WI38 (cell line): ENCODE results near the gene FXYD4.
"Not testable (repeated sequence)": the region's sequence is repeated elsewhere in the genome, so short reads cannot be mapped to it uniquely, and the experiment has no call there.

Experiments
- H3K4me3 ChIP-seq: 2 replicates; pipeline ENCODE4 v1.5.1; 2011; ENCODE audit warnings: low read depth, mild to moderate bottlenecking, control low read depth, low read length
- TF ChIP-seq, protein P1 (sequence below): IDR thresholded peaks from 2 replicates; pipeline ENCODE4 v1.5.1; 2012; ENCODE audit warnings: low read depth, mild to moderate bottlenecking, control low read depth, low read length

Gene FXYD4

DNA sequence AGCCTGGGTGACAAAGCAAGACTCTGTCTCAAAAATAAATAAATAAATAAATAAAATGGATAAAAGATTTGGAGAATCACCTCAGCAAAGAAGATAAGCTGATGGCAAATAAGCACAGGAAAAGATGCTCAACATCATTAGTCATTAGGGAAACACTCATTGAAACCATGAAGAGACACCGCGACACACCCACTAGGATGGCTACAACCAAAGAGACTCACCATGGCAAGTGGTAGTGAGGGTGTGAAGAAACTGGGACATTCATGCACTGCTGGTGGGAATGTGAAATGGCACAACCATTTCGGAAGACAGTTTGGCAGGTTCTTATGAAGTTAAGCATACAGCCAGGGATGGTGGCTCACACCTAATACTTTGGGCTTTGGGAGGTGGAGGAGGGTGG lies 37.8 kb upstream of the FXYD4 start:
- no peak overlapping the region for H3K4me3 ChIP-seq
- TF ChIP-seq, protein P1, sequence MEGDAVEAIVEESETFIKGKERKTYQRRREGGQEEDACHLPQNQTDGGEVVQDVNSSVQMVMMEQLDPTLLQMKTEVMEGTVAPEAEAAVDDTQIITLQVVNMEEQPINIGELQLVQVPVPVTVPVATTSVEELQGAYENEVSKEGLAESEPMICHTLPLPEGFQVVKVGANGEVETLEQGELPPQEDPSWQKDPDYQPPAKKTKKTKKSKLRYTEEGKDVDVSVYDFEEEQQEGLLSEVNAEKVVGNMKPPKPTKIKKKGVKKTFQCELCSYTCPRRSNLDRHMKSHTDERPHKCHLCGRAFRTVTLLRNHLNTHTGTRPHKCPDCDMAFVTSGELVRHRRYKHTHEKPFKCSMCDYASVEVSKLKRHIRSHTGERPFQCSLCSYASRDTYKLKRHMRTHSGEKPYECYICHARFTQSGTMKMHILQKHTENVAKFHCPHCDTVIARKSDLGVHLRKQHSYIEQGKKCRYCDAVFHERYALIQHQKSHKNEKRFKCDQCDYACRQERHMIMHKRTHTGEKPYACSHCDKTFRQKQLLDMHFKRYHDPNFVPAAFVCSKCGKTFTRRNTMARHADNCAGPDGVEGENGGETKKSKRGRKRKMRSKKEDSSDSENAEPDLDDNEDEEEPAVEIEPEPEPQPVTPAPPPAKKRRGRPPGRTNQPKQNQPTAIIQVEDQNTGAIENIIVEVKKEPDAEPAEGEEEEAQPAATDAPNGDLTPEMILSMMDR = no peak

DNA sequence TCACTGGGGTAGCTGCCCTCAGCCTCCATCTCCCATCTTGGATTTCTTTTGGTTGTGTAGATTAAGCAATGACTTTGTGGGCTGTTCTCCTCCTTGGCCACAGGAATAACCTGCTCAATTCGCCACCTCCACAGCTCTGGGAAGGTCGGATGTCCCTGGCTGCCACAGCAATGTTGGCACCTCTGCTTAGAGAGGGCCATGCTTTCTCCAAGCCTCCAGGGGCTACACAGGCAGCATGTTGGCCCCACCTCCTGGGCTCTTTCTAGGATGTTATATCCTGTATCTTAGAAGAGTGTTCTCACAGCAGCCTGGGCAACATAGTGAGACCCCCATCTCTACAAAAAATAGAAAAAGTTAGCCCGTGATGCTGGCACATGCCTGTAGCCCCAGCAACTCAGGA lies 35.4 kb upstream of the FXYD4 start:
- TF ChIP-seq, protein P1 = no peak
- H3K4me3 ChIP-seq = no peak overlapping the region

DNA sequence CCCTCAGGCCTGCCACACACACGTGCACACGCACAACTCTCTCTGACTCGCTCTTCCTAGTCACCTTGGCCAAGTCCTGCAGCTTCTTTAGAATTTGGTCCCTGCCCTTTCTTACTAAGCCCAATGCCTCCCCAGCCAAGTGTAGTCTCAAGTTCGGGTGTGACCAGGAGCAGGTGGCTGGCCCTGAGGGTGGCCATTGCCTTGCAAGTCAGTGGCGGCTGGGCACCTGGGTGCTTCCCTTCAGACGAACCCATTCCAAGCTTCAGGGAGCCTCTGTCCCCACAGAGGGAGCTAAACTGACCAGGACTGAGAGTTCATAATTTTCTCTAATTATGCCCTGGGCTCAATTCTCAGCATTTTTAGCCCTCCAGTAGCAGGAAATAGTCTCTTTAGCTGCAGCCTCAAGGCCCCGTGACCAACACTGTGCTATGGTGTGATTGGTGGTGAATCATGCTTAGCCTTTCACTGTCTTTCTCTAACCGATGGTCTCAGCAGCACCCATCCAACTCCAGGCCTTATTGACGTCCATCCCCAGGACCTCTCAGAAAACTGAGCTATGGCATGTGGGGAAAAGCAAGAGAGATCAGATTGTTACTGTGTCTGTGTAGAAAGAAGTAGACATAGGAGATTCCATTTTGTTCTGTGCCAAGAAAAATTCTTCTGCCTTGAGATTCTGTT lies 34.7 kb upstream of the FXYD4 start:
- TF ChIP-seq, protein P1 = no peak
- no peak overlapping the region for H3K4me3 ChIP-seq

DNA sequence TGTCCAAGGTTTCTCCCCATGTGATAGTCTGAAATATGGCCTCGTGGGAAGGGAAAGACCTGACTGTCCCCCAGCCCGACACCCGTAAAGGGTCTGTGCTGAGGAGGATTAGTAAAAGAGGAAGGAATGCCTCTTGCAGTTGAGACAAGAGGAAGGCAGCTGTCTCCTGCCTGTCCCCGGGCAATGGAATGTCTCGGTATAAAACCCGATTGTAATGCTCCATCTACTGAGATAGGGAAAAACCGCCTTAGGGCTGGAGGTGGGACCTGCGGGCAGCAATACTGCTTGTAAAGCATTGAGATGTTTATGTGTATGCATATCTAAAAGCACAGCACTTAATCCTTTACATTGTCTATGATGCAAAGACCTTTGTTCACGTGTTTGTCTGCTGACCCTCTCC lies 33.9 kb upstream of the FXYD4 start:
- not testable (repeated sequence) for H3K4me3 ChIP-seq

DNA sequence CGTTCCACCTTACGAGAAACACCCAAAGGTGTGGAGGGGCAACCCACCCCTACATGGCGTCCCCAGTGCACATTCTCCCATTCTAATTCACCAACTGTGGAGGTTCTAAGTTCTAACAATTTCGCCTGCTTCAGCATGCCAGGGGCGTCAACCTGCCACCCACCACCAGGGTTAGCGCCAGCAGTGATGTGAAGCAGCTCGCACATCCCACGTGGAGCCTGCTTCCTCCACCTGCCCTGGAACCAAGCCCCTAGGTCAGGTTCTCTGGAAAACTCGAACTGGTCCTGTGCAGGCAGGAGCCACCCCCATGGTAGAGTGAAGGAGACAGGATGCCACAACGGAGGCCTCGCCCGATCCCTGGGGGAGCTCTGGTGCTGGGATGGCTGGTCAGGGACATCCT lies 33.3 kb upstream of the FXYD4 start:
- TF ChIP-seq, protein P1 = no peak
- no peak overlapping the region for H3K4me3 ChIP-seq

DNA sequence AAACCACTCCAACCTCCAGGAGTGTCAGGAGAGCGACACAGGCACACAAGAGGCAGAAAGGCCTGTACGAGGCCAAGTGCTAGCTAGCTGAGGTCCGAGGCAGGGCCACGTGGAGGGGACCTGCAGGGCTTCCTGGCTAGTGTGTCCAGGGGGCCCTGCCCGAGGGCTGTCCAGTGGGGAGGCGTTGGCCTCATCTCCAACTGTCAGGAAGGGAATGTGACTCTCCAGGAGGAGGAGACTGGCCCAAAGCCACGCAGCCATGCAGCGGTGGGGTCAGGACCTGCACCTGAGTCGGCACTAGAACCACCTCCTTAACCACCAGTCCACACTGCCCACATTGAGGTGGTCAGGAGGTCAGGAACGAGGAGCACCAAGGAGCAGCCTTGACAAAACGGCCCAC lies 32.3 kb upstream of the FXYD4 start:
- TF ChIP-seq, protein P1 = no peak
- no peak overlapping the region for H3K4me3 ChIP-seq

DNA sequence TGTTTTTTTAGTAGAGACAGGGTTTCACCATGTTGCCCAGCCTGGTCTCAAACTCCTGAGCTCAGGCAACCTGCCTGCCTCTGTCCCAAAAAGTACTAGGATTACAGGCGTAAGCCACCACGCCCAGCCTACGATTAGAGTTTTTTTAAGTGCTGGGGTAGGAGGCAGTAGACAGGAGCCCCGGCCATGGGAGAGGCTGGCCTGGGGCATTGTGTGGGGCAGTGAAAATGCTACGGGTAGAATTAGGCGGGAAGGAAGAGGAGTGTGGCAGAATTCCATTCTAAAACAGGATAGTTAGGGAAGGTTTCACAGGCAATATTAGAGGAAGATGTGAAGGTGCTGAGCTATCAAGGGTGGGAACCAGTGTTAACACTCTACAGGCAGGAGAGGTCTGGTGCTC lies 31.3 kb upstream of the FXYD4 start:
- TF ChIP-seq, protein P1 = no peak

DNA sequence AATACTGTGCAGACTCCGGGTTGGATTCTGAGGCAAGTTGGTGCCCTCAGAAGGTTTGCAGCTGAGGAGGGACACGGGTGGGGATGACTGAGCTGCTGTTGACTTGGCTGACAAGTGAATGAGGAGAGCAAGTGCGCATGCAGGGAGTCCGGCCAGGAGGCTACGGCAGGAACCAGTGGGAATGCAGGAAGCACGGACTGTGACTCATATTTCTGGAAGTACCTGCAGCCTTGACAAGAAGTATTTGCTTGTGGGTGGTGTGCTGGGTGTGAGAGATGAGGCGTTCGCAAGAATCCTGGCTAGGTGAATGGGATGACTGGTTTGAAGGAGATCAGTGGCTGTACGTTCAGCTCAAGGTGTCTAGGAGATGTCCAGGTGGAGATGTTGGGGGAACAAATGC lies 30.8 kb upstream of the FXYD4 start:
- TF ChIP-seq, protein P1 = no peak

More for the DNA sequence above, 31.3 kb upstream of the FXYD4 start:
- no peak overlapping the region for H3K4me3 ChIP-seq

More for the DNA sequence above, 30.8 kb upstream of the FXYD4 start:
- no peak overlapping the region for H3K4me3 ChIP-seq
